Pancreas (tissue), 10 donors: ENCODE data around the gene PRDM16. TPM values are rescaled to one million over a fixed set of nuclear protein-coding genes. Genes with fewer than 3 reads are reported as not detected.

Experiments used
- ATAC-seq, 4 donors: fragments of 200-7000 bp; cut with Tn5 transposase; one replicate each; pipeline versions ENCODE4 v1.8.0 to v1.9.1; 2020; ENCODE audit warnings: mild to moderate bottlenecking in 4 of 4, moderate library complexity in 4 of 4
- DNase-seq, 6 donors: peaks; one replicate each; pipeline ENCODE4 v3.0.0-alpha.2; 2020
- FAIRE-seq: peaks from 2 replicates; lab custom pipeline; 2012; peaks lifted over from hg19 to GRCh38; lab: Jason Lieb, UNC
- H3K27ac ChIP-seq, 4 donors: fragments of 200-600 bp; sonication (generic); 1 replicate in 3 of 4; 2 replicates in 1 of 4; pipeline versions ENCODE4 v1.5.0 to v1.8.0; 2020
- H3K27me3 ChIP-seq, 4 donors: fragments of 200-600 bp; one replicate each; pipeline ENCODE4 v1.8.0; 2021
- H3K36me3 ChIP-seq, 3 donors: fragments of 200-600 bp; sonication (generic) in 1 of 3; one replicate each; pipeline versions ENCODE4 v1.5.0 to v1.8.0; 2020 to 2021
- H3K4me1 ChIP-seq, 3 donors: fragments of 200-600 bp; one replicate each; pipeline ENCODE4 v1.8.0; 2021
- H3K4me3 ChIP-seq, 4 donors: fragments of 200-600 bp; sonication (generic) in 2 of 4; one replicate each; pipeline versions ENCODE4 v1.5.0 to v1.8.0; 2020 to 2021
- H3K9me3 ChIP-seq, 4 donors: fragments of 200-600 bp; one replicate each; pipeline ENCODE4 v1.8.0; 2021
- WGBS, 2 donors: extraction: QIAGEN DNeasy Blood & Tissue Kit; methylation state at CpG; one replicate each; pipeline ENCODE4 v1.1.7; 2013; 5-methylcytosine and 5-hydroxymethylcytosine counted together
- intact Hi-C, 3 donors: fragments of 100-400 bp; cut with DNase I; formaldehyde crosslinking; loops; one replicate each; pipeline versions ENCODE4 v1.11.1 to v1.14.2; 2022
- polyA plus RNA-seq, 2 donors: library from polyadenylated mRNA; stranded (reverse); fragments of 200-250 nt; gene quantifications; one replicate each; pipeline ENCODE4 v1.2.3, GENCODE V29; 2013
- total RNA-seq, 6 donors: library from RNA; stranded (reverse); fragmentation: NEBNext Ultra II Directional in 4 of 6; extraction: Animal tissue kit (Norgen Biotek cat#: 25700) in 4 of 6; gene quantifications; one replicate each; pipeline versions ENCODE4 v1.2.1 to v1.2.4, GENCODE V29; 2021 to 2023
- TF ChIP-seq, protein P1 (sequence below), 4 donors: fragments of 200-600 bp; sonication (generic) in 3 of 4; IDR thresholded peaks; one replicate each; pipeline versions ENCODE4 v1.5.0 to v1.8.0; 2021; ENCODE audit warnings: antibody characterized with exemption in 4 of 4
- donor health status: healthy with polysubstance abuse.
- donor health status: DM: no; HTN: no; CAD: no; lungs with moderate emphysema.
- donor health status: DM: no; HTN: no; CAD: no.
- donor health status: control.
- donor health status: control.
- donor health status: Bipolar disorder and iron deficiency.
- donor health status: DM: yes; HTN: yes; CAD: no.
- donor health status: DM: no; HTN: no; CAD: no.
- donor health status: DM: no; HTN: no; CAD: no.
- donor health status: DM: yes; HTN: yes; CAD: no.

The PRDM16 gene
- total and polyA plus RNA-seq, 8 donors, result 6.6 to 19.2 (median 14.9) TPM

DNA sequence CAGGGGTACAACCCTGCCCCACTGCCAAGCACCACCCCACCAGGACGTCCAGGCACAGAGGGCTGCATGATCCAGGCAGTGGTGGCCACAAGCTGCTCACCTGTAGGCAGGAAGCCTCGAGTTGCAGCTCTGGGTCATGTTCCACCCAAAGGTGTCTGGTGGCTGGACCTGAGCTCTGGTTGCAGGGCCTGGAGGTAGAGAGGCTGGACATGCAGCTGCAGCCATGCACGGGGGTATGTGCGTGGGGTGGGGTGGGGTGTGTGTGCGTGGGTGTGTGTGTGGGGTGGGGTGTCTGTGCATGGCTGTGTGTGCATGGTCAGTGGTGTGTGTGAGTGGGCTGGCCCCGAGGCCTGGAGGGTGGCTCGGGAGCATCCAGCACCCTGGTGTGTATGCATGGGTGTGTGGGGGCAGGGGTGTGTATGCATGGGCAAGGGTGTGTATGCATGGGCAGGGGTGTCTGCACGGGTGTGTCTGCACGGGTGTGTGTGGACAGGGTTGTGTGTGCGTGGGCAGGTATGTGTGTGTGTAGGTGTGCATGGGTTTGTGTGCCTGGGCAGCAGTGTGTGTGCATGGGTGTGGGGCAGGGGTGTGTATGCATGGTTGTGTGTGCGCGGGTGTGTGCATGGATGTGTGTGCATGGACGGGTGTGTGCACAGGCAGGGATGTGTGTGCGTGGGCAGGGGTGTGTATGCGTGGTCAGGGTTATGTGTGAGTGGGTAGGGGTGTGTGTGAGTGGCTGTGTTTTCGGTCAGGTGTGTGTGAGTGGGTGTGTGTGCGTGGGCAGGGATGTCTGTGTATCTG is 401.0 kb downstream of the PRDM16 start:
- Histone ChIP-seq H3K27me3 (no peaks in the 10 kb centered on the region), H3K9me3 (no peaks in the 10 kb centered on the region), H3K4me3 (no peak overlapping the region), H3K36me3 (peaks cover 0 to 14% (median 0%) of the 10 kb centered on the region in 3 donors), H3K4me1 (no peaks in the 10 kb centered on the region), H3K27ac (no peak overlapping the region)
- 91 to 92% methylated on average over 17 of the region's 17 CpGs for WGBS, 2 donors
- TF ChIP-seq, protein P1, sequence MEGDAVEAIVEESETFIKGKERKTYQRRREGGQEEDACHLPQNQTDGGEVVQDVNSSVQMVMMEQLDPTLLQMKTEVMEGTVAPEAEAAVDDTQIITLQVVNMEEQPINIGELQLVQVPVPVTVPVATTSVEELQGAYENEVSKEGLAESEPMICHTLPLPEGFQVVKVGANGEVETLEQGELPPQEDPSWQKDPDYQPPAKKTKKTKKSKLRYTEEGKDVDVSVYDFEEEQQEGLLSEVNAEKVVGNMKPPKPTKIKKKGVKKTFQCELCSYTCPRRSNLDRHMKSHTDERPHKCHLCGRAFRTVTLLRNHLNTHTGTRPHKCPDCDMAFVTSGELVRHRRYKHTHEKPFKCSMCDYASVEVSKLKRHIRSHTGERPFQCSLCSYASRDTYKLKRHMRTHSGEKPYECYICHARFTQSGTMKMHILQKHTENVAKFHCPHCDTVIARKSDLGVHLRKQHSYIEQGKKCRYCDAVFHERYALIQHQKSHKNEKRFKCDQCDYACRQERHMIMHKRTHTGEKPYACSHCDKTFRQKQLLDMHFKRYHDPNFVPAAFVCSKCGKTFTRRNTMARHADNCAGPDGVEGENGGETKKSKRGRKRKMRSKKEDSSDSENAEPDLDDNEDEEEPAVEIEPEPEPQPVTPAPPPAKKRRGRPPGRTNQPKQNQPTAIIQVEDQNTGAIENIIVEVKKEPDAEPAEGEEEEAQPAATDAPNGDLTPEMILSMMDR (IDR thresholded peaks at IDR 0.05), result no peak
- DNase-seq (peak in 2 of 6 donors; percentile 35 to 46), FAIRE-seq (no peak), ATAC-seq (no peak)
- intact Hi-C loops, result no loop called here

DNA sequence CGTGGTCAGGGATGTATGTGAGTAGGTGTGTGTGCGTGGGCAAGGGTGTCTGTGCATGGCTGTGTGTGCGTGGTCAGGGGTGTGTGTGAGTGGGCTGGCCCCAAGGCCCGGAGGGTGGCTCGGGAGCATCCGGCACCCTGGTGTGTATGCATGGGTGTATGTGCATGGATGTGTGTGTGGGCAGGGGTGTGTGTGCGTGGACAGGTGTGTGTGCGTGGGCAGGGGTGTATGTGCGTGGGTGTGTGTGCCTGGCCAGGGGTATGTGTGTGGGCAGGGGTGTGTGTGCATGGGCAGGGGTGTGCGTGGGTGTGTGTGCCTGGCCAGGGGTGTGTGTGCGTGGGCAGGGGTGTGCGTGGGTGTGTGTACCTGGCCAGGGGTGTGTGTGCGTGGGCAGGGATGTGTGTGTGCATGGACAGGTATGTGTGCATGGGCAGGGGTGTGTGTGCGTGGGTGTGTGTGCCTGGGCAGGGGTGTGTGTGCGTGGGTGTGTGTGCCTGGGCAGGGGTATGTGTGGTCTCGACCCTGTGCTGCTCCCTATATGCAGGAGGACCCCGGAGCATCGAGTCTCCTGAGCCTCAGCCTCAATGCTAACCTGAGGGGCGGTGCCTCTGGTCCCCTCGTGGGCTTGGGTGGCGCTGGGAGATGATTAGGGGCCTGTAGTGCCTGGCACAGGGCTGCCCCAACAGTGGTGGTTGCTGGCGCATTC is 401.8 kb downstream of the PRDM16 start:
- intact Hi-C loops, result no loop called here
- Histone ChIP-seq H3K36me3 (peaks cover 0 to 14% (median 0%) of the 10 kb centered on the region in 3 donors), H3K27ac (no peak overlapping the region), H3K9me3 (no peaks in the 10 kb centered on the region), H3K27me3 (no peaks in the 10 kb centered on the region), H3K4me3 (no peak overlapping the region), H3K4me1 (no peaks in the 10 kb centered on the region)
- peak in 2 of 6 donors; percentile 47 to 56 for DNase-seq
- TF ChIP-seq, protein P1 (IDR thresholded peaks at IDR 0.05), result no peak
- FAIRE-seq, result no peak
- 91 to 92% methylated on average over 22 of the region's 22 CpGs for WGBS, 2 donors
- ATAC-seq, result no peak

DNA sequence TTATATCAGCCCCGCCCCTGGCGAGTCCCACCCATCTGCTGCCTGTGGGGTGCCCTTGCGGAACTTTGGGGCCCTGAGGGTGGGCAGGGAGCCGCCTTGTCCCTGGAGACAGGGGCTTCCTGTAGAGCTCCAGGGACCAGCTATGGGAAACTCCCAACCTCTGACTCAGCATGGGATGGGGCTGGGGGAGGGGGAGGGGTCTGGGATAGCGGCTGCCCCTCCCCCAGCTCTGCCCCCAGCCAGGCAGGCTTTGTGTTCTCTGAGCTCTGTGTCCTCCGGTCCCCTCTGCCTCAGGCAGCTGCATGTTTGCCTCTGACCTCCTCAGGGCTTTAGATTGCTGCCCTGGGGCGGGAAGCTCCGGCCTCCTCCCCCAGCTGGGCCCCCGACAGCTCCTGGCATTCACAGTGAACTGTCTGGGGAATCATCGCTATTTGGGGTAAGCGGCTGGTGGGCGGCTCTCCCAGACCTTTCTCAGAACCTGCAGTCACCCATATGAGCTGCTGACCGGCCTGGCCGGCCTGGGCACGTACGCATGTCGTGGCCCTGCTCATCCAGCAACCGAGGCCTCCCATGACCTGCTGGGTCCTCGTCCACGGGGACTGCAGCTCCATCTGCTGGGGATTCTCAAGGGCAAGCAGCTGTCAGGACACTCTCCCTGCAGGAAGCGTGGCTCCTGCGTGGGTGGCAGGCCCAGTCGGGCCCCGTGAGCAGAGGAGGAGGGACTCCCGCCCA is 402.5 kb downstream of the PRDM16 start:
- Histone ChIP-seq H3K9me3 (no peaks in the 10 kb centered on the region), H3K36me3 (peaks cover 0 to 14% (median 0%) of the 10 kb centered on the region in 3 donors), H3K27ac (no peak overlapping the region), H3K4me1 (no peaks in the 10 kb centered on the region), H3K4me3 (no peak overlapping the region), H3K27me3 (no peaks in the 10 kb centered on the region)
- peak in 2 of 4 donors; percentile 17 to 23 for ATAC-seq
- 84 to 85% methylated on average over 24 to 25 of the region's 25 CpGs for WGBS, 2 donors
- TF ChIP-seq, protein P1 (IDR thresholded peaks at IDR 0.05), result no peak
- FAIRE-seq, result no peak
- intact Hi-C loops, result no loop called here
- peak in 1 of 6 donors; percentile 67 for DNase-seq

DNA sequence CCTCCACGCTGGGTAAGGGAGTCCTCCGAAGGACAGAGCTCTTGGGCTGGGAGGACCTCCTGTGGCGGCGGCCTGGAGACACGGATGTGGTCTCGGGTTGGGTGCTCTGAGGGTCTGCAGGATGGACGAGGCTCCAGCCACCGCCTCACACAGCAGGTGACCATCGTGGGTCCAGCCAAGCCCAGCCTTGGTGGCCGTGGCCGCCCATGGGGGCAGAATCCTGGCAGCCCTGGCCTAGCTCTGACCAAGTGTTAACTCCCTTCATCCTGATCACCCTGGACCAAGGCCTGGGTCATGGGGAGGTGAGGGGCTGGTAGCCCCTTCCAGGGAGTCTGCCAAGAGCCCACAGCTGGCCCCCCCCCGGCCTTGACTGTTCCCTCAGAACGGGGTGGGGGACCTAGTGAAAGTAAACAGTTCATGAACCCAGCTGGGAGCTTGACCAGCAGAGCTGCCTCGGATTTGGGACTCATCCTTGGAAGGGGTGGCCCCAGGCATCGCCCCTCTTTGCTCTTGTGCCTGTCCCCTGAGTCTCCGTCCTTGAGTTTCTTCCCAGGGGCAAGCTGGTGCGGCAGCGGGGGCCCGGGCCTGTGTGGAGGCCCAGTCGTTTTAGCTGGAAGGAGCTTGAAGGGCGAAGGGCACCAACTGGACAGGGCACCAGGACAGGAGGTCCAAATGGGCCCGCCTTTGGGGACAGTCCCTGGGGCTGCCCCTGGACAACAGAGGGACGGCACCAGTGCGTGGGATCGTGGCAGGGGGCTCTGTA is 403.3 kb downstream of the PRDM16 start:
- H3K27me3 ChIP-seq, result no peaks in the 10 kb centered on the region
- intact Hi-C loops, result no loop called here
- 85 to 87% methylated on average over 22 to 25 of the region's 25 CpGs for WGBS, 2 donors
- no peaks in the 10 kb centered on the region for H3K4me1 ChIP-seq
- H3K9me3 ChIP-seq, result no peaks in the 10 kb centered on the region
- FAIRE-seq (no peak), ATAC-seq (no peak), DNase-seq (peak in 2 of 6 donors; percentile 28 to 68)
- H3K27ac ChIP-seq, result no peak overlapping the region
- no peak overlapping the region for H3K4me3 ChIP-seq
- peaks cover 0 to 14% (median 0%) of the 10 kb centered on the region in 3 donors for H3K36me3 ChIP-seq
- TF ChIP-seq, protein P1 (IDR thresholded peaks at IDR 0.05), result no peak
